OCI-M2 (cell line): ENCODE results near the gene CAMTA1.

Experiments used
- DNase-seq: peaks from one replicate; lab custom pipeline; 2025; ENCODE audit not compliant: unreplicated experiment; lab: John Stamatoyannopoulos, UW

CAMTA1 gene

DNA sequence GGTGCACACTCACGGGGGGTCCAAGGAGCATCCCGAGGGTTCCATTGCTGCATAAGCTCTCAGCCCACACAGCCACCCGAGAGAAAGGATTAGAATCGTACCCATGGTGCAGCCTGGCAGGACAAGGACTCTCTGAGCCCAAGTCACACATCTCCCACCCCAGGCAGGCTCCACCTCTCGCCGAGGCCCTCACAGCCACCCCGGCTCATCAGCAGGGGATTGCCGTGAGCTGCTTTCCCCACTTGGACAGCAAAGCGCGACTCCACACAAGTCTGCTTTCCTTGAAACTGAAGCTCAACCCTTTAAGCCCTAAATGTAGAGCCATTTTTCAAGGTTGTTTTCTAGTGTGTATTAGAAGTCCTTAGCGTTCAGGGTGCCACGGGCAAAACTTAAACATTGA is 679.5 kb downstream of the CAMTA1 start:
- no peak for DNase-seq

- DNase-seq, result no peak
Measured at GRCh38 chr1:7467476-7468175, 682.4 kb downstream of the CAMTA1 start.

GRCh38 chr1:7468248-7468647 is 683.0 kb downstream of the CAMTA1 start:
- no peak for DNase-seq

- DNase-seq, result no peak
Measured at GRCh38 chr1:7469255-7469938, 684.1 kb downstream of the CAMTA1 start.

- DNase-seq, result no peak
Measured at GRCh38 chr1:7470904-7471638, 685.8 kb downstream of the CAMTA1 start.

DNA sequence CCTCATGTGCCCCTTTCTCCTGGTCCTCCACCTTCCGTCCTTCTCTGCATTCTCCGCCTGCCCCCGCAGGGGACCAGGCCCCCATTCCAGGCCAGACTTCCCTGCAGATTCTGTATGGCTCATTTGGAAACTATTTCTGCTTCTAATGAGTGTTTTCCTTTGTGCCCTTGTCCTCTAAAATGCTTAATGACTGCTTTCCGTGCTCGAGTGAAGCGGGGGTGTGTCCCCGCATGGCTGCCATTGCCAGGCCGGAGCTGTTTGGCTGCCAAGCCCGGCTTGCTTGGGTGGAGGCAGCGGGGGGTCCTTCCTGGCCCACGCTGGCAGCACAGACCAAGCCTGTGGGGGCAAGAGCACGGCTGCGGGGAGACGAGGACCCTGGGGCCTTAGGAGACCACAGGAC is 686.6 kb downstream of the CAMTA1 start:
- DNase-seq, result no peak

DNA sequence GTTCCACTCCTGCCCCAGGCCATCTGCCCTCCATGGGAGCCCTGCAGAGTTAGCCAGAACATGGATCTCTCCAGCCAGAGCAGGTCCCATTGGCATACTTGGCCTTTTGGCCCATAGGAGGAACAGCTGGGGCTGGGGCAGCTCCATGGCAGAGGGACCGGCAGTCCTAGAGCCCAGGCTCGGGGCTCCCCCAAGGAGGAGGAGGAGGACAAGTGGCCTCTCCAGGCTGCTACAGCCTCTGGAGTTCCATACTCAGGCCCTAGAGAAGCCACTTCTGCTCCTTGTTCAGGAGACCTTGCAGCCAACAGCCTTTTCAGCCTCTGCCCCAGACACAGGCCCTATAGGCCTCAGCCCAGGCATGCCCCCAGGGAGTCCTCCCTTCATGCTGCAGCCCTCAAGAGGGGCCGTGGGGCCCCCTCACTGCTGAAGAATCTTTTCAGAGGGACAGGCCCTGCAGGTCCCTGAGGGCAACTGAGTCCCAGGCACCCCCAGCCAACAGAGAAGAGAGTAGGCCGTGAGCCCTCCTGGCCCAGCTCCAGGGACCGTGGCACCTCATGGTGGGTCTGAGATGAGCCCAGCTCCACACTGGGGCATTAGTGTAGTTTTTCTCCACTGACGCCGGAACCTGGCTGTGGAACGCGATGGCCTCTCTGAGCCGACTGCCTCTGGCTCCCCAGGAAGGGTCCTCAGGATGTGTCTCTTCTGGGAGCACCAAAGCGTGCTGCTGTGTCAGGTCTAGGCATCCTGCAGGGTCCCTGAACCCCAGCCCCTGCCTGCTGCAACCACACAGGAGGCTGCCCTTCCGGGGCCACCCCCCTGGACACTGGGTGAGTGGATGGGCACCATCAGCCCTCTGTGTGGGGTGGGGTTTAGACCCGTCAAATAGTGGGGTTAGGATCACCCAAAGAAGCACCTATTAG is 688.2 kb downstream of the CAMTA1 start:
- DNase-seq, result no peak

- no peak for DNase-seq
Measured at GRCh38 chr1:7474143-7474490, 688.9 kb downstream of the CAMTA1 start.

- DNase-seq, result no peak
Measured at GRCh38 chr1:7474786-7475502, 689.7 kb downstream of the CAMTA1 start.

DNA sequence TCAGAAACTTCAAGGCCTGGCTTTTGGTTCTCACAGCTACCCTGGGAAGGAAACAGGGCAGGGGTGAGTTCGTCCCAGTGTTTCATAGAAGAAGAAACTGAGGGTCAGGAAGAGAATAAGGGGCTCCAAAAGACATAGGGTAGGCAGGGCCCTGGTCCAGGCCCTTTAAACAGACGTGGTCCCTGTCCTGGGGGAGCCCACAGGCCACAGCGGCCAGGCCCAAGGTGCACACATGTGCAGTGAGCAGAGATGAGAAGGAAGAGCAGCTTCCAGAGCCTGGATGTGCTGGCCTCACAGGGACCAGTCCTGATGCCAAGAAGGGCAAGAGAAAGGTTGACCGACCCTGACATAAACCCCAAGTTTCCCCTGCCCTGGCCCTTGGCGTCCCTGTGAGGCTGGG is 690.4 kb downstream of the CAMTA1 start:
- no peak for DNase-seq

GRCh38 chr1:7476402-7476801 is 691.1 kb downstream of the CAMTA1 start:
- no peak for DNase-seq

- DNase-seq, result no peak
Measured at GRCh38 chr1:7476861-7477547, 691.8 kb downstream of the CAMTA1 start.

GRCh38 chr1:7477593-7477992 is 692.3 kb downstream of the CAMTA1 start:
- no peak for DNase-seq

DNA sequence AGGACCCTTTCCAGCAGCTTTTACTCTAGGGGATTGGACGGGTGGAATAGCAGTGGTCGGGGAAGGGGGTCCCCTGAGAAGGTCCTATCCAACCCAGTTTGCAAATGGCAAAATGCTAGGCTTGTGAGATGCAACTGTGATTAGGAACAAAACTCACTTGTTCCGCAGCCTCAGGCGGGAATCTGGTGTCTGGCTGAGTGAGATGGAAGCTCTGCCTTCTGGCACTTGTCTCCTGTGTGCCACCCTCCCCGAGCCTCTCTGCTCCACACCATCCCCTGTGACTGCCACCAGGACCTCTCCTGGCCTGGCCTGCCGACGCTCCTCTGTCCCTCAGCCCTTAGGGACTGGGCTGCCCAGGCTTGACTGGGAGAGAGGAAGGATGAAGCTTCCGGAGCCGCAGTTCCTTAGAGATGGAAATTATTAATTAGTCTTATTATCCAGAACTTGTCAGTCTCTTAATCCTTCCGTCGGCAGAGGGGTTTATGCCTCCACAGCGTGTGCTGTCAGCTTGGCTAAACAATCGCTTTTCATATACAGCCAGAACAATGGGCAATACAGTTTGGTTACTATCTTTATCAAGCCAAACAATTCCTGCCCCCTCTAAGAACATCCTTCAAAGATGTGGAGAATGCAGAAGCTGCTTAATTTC is 693.0 kb downstream of the CAMTA1 start:
- DNase-seq, result no peak

DNA sequence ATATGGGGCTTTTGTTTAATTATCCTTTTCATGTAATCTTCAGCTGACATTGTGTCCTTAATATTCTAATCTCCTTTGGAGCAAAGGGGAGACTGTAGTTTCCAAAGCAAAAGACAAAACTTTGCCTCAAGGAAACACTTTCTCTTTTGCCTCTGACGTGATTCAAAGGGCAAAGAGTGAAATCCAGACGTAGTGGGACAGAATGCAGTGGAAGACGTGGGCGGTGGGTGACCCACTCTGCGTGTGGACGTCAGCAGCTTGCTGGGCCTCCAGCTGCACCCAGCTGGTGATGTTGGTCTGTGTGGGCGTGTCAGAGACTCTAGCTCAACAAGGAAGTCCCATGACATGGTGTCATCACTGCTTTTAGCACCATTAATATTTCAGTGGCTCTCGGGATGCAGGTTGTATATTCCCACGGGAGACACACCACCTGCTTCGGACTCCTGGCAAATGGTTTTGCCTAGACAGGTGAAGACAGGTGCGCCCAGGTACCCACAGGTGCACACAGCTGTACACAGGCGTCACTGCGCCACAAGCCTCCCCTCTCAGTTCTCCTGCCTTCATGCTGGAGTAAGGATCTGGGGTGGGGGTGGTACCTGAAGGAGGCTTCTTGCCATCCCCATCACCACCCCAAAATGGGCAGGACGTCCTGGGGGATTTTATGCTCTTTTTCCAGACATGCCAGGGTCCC is 693.7 kb downstream of the CAMTA1 start:
- no peak for DNase-seq

GRCh38 chr1:7479571-7479970 is 694.3 kb downstream of the CAMTA1 start:
- DNase-seq, result no peak

GRCh38 chr1:7481194-7481593 is 695.9 kb downstream of the CAMTA1 start:
- no peak for DNase-seq

DNA sequence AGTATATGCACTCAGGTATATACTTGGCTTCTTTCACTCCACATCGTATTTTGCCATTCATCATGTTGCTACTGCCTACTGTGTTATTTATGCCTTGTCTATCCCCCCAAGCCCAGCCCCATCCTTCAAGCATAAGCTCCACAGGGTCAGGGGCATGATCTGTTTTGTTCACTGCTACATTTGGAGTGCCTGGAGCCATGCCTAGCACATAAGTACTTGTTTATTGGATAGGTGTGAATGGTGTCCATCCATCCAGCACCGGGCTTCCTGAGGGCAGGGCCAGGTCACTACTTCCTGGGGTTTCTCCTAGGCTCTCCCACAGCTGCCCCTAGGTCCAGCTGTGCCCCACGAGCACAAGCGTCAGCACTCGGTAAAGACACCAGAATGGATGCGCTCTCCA is 696.8 kb downstream of the CAMTA1 start:
- DNase-seq, result no peak
